T-helper 1 cell treated with Interleukin-12 subunit alpha and Interleukin-12 subunit beta and Interleukin-4 antibody, amounts not matched to agents 30 ng/mL and 1 ng/mL, for 36 hours (primary cell): ENCODE measurements around the gene CDH23. TPM values are rescaled to one million over a fixed set of nuclear protein-coding genes. Genes with fewer than 3 reads are reported as not detected.

Experiments
- intact Hi-C: fragments of 100-400 bp; cut with micrococcal nuclease; formaldehyde crosslinking; loops from one replicate; pipeline ENCODE4 v1.15.1; 2024
- total RNA-seq: library from RNA; stranded (reverse); gene quantifications from 2 replicates; pipeline ENCODE4 v1.2.3, GENCODE V29; 2022

Gene CDH23
- total RNA-seq, 1 donor from 2014 or later: 1.3 TPM

DNA sequence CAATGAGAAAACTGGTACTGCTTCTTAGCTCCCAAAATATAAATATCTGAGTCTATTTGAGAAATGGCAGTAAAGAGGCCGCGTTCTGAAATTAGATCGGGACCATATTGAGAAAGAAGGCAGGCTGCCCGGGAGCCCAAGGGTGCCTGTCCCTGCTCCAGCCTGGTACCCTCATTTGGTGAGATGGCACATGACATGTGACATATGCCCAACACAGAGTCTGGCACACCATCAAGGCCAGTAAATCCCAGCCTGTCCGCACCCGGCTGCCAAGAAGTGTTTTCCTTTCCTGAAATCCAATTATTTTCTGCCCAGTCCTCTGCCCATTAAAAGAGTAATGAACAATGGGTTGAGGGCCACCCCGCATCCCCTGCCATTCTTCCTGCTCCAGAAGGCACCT, 66.4 kb downstream of the CDH23 start:
- intact Hi-C loops: no loop called here

DNA sequence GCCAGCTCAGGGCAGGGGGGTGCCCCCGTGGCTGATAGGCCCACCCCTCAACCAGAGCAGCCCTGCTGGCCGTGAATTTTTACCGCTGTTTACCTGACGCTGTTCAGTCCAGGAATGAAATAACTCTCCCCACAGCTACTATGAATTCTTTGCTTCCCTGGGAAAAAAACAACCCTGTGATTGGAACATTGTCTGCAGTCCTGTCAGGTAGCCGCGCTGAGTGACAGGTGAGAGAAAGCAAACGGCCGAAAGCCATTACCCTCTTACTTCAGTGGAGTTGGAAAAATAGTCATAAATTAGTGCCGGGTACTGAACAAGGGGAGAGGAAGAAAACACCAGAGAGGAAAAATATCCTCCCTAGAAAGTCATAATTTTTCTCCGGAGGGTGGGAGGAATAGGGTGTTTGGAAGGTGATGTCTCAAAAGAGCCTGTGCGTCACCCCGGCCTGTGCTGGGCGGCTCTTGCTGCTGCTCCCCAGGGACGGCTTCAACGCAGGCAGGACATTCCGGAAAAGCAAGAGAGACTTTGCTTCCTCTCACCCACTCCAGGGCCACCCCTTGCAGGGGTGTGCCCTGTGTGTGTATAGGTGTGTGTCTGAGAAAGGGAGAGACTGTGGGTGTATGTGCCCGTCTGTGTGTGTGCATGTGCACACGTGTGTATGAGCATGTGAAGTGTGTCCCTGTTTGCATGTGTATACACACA, 69.0 kb downstream of the CDH23 start:
- intact Hi-C loops: no loop called here

DNA sequence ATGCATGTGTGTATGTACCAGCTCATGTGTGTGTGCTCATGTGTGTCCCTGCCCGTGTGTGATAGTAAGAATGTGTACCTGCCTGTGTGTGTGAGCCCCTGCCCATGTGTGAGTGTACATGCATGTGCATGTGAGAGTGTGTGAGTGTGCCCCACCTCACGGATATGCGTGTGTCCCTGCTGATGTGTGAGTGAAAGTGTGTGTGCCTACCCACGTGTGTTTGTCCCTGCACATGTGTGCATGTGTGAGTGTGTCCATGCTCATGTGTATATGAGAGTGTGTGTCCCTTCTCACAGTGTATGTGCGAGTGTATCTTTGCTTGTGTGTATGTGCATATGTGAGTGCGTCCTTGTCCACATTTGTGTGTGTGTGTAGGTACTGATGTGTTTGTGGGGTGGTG, 69.6 kb downstream of the CDH23 start:
- intact Hi-C loops: no loop called here

DNA sequence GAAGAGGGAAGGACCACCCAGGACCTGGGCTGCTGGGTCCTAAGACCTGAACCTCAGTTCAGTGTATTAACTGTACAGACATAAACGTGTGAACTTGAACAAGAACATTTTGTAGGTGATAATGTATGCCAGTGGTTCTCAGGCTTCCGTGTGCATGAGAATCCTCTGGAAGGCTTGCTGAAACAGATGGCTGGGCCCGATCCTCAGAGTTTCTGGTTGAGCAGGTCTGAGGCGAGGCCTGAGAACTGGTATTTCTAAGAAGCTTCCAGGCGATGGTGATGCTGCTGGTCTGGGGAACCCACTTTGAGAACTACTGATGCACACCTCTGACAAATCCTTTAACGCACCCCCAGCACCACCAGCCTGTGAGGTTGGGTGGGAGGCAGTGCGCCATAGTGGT, 70.4 kb downstream of the CDH23 start:
- intact Hi-C loops: no loop called here

DNA sequence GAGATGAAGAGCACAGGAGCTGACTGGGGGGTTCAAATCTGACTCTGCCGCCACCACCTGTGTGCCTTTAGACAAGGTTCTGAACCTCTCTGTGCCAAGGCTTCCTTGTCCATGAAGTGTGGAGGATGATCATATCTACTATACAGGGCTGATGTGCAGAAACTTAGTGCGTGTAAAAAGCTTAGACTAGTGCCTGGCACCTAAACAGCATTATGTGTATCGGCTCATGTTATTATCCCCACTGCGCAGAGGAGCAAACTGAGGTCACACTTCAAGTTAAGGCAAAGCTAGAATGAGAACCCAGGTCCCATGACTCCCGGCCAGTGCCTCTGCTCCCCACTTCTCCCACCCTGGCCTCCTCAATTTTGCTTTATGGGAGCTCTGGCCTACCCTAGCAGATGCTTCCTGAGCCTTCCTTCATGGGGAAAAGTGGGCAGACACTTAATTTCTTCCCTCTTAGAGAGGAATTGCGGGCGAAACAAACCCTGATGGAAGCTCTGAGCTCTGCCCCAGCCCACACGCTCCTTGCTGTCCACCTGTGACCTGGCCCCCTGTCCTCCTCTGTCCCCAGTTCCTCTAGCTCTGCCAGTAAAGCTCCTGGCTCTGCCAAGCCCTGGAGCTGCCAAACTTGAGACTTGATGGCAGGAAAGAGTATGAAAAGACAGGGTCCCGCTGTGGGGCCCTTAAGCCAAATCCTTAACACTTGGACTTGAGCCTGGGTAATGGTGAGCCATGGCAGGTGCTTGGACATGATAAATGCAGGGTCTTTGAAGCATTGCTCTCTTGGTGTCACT, 71.0 kb downstream of the CDH23 start:
- intact Hi-C loops: no loop called here

DNA sequence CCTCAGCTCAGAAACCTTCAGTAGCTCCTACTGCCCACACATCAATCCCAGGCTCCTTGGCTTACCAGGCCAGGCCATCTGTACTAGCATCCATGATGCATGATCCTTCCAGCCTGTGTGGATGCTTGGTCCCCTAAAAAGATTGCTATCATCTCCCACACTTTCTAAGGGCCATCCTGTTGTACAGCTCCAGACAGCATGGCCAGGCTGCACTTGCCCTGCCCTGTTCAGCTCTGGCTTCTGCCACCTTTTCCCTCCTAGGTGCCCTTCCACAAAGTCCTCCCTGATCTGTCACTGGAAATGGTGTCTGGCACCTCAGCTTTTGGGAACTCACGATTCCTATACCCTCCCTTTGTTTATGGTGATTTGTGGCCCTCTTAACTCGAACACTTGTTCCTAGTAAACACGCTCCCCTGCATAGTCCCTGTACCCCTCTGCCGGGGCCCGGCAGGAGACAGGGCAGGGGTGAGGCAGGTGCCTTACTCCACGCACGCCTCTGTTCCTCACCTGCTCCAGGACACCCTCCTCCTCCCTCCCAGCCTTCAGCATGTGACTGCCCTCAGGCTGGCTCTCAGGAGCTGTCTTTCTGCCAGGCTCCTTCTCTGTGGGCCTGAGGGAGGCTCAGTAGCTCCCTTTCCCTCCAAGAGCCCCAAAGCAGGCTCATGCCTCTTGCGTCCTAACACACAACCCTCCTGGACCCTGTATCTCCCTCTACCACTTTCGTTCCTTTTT, 71.8 kb downstream of the CDH23 start:
- intact Hi-C loops: no loop called here

DNA sequence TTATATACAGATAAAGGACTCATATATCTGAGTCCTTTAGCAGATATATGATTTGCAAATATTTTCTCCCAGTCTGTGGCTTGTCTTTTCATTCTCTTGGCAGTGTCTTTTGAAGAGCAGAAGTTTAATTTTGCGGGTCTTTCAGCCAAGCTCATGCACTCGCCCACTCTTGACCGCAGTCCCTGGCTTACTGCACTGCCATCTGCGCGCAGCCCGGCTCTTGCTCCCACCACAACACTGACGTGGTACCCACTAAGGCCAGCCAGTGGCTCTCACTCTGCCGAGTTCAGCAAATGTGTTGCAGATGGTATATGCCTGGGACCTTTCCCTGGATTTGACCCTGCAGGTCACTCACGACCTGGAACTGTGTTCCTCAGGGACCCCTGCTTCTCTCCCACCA, 74.3 kb downstream of the CDH23 start:
- intact Hi-C loops: no loop called here

DNA sequence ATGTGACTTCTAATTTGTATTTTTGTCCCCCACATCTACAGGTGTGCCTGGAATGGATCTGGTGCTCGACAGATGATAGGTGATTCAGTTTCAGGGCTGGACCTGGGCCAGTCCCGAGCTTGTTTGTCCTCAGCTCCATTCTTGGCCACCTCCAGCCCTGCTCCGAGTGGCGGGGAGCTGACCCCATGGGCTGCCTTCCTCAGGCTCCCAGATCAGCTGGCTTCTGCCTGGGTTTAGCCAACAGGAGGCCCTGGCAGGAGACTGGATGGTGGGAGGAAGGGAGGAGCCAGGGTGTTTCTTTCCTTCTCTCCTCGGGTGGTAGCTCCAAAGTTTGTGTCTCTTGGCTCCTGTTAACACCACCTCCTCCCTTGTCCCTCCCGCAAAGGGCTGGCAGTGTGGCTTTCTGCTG, 75.2 kb downstream of the CDH23 start:
- intact Hi-C loops: no loop called here

DNA sequence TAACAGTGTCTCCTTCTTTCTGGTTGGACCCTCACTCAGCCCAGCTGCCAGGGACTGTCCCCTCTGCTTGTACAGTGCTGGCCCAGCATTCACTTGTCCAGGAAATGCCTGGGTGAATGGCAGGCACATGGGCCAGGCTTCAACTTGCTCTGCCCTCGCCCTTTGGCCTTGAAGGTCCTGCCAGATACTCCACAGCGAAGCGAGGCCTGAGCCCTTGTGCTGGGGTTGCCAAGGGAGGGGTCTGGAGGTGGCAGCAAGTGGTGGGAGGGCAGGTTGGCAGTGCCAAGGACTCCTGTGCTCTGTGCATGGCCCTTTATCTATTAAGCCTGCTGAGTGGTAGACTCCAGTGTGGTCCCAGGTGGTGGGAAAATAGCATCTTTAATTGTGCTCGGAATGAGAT, 75.7 kb downstream of the CDH23 start:
- intact Hi-C loops: no loop called here

DNA sequence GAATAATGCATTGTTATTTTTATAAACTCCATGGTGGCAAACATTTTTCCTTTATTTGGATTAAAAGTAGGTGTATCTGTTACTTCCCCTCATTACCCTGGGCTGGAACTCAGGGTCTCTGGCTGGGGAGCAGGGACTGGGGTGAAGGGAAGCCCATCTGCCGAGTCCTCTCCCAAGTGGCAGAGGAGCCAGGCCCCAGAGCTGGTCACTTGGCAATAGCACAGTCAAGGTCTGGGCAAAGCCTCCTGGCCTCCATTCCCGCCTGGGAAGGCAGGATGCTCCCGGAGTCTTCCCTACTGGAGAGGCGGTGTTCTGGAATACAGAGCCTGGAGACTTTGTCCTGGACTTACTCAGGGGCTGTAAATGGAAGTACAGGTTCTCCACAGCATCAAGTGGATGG, 76.2 kb downstream of the CDH23 start:
- intact Hi-C loops: no loop called here

DNA sequence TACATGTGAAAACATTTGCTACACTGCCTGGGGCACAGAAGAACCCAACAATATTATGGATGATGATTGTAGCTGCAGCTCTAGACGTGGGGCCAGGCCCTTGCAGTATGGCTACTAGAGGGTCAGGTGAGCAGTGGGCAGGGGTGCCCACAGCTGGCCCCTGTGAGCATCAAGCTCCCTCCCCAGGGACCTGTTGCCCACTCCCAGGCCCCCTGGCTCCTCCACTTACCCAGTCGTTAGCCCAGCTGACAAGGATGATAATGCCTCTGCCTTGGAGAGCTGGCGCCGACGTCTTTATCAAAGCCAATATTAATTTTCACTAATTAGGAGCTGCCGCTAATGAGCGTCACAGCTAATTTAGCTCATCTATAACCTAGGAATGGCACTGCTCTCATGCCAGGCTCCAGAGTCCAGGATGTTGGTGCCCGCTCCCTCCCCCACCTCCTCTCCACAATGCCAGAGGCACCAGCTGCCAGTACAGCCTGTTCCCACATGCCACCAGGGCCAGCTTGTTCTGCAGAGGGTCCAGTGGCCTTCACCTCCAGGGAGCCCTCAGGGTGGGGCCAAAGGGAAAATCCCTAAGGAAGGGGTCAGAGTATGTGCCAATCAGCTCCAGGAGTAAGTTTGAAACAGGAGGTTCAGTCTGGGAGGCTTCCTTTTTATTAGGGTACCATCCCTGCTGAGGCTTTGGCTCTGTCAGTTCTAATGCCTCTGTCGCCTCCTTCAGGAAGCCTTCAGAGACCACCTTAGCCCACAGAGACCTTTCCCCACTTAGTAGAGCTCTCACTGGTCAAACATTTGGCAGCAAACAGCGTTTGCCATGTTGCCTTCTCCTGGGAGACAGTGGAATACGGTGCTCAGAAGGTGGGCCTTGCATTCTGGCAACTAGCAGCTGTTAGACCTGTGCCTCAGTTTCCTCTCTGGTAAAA, 77.2 kb downstream of the CDH23 start:
- intact Hi-C loops: loop anchor here (2.0 kb wide), 1 partner anchor 69 kb away; no protein-coding TSS in a partner anchor

DNA sequence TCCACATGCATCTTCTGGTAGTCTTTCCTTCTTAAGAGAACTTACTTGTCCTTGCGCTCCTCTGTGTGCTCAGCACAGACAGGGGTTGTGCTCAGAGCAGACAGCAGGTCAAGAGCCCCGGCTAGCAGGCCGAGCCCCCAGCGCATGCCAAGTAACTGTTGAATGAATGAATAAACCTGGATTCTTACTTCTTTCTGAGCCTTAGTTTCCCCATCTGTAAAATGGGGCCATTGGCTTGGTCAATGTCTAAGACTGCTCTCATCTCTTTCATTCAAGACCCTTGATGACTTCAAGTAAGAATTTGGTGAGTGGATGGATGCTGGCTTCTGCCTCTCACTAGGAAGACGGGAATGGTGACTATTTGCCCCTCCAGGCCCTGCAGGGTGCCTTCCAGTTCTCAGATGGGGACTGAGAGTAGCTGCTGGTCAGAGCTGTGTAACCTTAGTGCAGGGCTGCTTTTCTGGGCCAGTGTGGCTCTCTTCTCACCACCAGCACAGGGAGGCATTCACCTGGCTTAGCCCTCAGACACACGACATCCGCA, 78.1 kb downstream of the CDH23 start:
- intact Hi-C loops: loop anchor here (2.0 kb wide), 1 partner anchor 70 kb away; no protein-coding TSS in a partner anchor

DNA sequence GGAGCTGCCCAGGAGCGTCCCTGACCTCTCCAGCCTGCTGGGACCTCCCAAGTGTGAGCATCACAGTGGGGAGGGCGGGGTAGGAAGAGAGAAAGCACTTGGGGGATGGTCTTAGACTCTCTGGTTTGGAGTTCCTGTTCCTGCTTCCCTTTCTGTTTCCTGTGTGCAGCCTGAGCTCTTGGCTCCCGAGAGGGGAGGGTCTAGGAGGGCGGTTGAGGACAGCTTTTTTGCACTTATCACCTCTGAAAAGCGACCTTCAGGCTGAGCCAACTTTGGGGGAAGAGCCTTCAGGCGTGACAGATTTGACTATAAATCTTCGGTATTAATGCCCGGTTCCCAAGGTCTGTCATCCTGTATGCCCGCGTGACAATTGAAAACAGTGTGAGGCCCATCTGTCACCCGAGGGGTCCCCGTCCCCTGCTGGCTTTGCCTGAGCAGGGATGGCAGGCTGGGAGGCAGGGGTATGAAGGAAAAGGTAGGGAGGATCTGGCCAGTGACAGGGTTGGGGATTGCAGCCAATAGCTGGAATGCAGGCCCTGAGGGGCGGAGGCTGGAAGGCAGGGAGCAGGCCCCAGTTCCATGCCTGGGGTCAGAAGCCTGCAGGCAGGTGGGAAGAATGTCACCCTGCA, 78.6 kb downstream of the CDH23 start:
- intact Hi-C loops: loop anchor here (2.0 kb wide), 1 partner anchor 71 kb away; no protein-coding TSS in a partner anchor

DNA sequence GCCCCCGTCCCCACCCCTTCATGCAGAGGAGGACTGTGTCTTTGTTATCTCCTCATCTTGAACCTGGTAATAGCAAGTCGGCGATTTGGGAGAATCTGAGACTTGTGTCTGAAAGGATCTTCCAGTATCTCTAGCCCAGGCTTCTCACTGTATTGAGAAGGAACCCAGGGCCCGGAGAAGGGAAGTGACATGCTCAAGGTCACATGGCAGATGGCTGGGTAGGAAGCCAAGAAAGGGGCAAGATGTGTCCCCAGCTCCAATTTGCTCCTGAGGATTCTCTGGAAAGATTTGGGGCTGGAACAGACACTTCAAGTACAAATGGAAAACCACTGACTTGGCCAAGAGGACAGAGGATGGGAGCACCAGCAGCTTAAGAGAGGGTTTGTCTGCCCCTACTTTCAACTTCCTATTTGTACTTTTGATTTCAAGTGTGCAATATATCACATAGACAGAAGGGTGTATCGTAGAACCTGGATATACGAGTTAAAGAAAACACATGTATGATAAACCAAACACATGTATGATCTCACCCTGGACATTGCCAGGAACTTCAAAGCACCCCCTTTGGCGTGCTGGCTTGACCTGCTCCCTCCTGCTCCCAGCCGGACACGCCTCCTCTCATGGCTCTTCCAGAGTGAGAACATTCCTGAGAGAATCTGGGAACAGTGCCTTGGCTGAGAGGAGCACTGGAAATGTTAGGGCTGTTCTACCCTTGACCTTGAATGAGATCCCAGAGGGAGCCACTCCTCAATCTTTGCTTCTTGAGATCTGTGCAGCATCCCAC, 79.7 kb downstream of the CDH23 start:
- intact Hi-C loops: no loop called here

DNA sequence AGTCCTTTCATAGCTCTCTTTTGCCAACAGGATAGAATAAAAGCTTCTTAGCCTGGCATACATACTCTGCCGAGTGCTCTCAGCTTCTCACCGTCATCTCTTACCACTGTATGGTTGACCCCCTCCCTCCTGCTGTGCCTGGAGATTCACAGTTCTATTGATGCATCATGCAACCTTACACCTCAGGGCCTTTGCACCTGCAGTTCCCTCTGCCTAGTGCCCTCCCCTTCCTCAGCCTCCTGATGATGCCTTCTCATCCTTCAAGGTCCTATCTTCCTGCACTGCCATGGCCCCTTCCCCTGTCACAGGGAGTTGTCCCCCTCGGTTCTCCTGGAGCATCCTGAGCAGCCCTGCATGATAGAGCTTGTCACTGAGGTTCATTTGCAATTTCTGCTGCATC, 81.5 kb downstream of the CDH23 start:
- intact Hi-C loops: no loop called here

DNA sequence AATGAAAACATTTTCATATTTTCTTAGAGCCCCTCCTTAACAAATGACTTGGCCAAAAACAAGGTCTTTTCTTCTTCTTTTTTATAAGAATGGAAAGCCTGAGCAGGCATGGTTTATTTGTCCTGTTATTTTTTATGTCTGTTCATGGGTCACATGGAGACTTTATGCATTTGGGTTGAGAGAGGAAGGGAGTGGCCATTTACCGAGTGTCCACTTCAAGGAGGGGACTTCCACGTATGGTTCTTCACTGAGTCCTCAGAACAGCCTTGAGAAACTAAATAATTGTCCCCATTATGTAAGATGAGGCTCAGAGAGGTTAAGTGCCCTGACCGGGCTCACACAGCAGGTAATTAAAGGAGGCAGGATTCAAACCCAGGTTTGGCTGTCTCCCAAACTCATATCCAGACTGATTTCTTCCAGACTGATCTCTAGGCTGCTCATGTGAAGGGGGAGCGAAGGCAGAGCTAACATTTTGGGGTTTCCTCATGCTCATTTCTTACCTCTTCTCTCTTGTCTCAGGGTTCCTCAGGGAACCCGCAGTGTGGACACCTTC, 82.2 kb downstream of the CDH23 start:
- intact Hi-C loops: no loop called here

DNA sequence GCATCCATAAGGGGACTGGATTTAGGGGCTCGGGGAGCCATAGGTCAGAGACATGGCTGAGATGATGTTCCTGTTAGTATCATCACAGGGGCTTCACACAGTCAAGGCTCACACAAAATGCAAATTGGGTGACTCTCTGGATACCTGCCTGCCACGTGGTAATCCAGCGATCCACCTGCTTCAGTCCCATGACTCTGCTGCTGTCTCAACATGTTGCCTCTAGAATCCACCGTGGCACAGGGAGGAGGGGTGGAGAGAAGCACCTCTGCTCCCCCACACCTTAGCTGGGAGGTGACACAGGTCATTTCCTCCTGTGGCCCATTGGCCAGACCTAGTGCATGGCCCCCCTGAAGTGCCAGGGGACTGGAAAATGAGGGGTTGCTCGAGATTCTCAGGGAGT, 83.1 kb downstream of the CDH23 start:
- intact Hi-C loops: no loop called here

DNA sequence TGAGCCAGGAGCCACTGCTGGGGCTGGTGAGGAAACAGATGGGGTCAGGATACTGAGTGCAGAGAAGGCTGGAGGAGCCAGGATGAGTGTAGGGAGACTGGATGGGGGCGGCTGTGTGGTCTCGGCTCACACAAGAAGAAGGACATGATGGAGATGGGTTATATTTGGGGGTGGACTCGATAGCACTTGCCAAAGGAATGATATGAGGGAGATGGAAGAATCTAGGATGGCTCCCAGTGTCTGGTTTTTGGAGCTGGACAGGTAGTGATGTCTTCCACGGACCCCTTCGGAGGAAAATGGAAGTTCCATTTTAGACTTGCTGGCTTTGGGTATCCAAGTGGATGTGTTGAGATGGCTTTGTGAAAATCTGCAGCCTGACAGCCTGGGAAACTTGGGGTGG, 83.9 kb downstream of the CDH23 start:
- intact Hi-C loops: no loop called here

DNA sequence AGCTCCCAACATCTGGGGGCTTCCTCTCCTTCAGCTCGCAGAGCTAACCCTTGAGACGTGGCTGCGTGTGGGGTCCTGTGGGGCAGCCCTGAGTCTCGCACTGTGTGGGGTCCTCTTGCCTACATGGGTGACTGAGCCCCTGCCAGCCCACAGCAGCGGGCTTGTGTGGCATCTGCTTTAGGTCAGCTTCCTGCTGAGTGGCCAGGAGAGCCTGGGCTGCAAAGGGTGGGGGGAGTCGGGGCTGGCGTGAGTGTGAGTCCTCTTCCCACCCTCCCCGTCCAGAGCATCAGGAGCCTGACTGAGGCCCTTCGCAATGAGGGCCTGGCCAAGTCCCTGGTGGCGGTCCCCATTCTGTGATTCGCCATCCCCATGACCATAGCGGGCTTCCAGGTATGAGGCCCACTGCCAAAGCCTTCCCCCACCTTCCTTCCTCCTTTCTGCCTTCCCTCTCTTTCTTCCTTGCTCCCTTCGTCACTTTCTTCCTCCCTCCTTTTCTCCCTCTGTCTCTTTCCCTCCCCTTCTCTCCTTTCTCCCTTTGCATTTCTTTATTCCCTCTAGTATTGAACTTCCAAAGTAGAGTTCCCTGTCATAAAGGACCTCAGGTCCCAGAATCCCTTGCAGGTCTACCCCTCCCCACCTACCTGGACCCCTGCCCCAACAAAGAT, 85.2 kb downstream of the CDH23 start:
- intact Hi-C loops: no loop called here
